Astrocyte (in vitro differentiated cells and primary cell): ENCODE data around the gene LYL1. TPM values are rescaled to one million over a fixed set of nuclear protein-coding genes. Genes with fewer than 3 reads are reported as not detected.

Source experiments
- DNase-seq: peaks from one replicate; pipeline ENCODE4 v3.0.0-alpha.2; 2010; ENCODE audit warnings: low read depth
- FAIRE-seq: peaks from 2 replicates; lab custom pipeline; 2011; peaks lifted over from hg19 to GRCh38; lab: Jason Lieb, UNC
- H2AFZ ChIP-seq: 2 replicates; pipeline ENCODE4 v1.6.0; 2012; ENCODE audit warnings: low read depth, low read length, inconsistent platforms
- H3K27ac ChIP-seq: 2 replicates; pipeline ENCODE4 v1.5.1; 2011; ENCODE audit warnings: low read depth, low read length, inconsistent platforms
- H3K27me3 ChIP-seq: 2 replicates; pipeline ENCODE4 v1.6.0; 2011; ENCODE audit warnings: low read length, inconsistent platforms; ENCODE audit not compliant: insufficient read depth
- H3K36me3 ChIP-seq: 2 replicates; pipeline ENCODE4 v1.5.1; 2011; ENCODE audit warnings: low read length, inconsistent platforms; ENCODE audit not compliant: insufficient read depth
- H3K4me1 ChIP-seq: 2 replicates; pipeline ENCODE4 v1.5.1; 2011; ENCODE audit warnings: low read length, inconsistent platforms; ENCODE audit not compliant: insufficient read depth
- H3K4me2 ChIP-seq: 2 replicates; pipeline ENCODE4 v1.6.0; 2012; ENCODE audit warnings: low read length, inconsistent platforms
- H3K4me3 ChIP-seq: 2 replicates; pipeline ENCODE4 v1.5.1; 2011; ENCODE audit warnings: low read depth, mild to moderate bottlenecking, low read length, inconsistent platforms; ENCODE audit not compliant: insufficient read depth
- H3K79me2 ChIP-seq: 2 replicates; pipeline ENCODE4 v1.6.0; 2012; ENCODE audit warnings: mild to moderate bottlenecking, low read length, inconsistent platforms; ENCODE audit not compliant: insufficient read depth
- H3K9ac ChIP-seq: 2 replicates; pipeline ENCODE4 v1.6.0; 2012; ENCODE audit warnings: mild to moderate bottlenecking, low read length, inconsistent platforms
- H3K9me3 ChIP-seq: 2 replicates; pipeline ENCODE4 v1.5.1; 2012; ENCODE audit warnings: low read depth, mild to moderate bottlenecking, low read length, inconsistent platforms; ENCODE audit not compliant: insufficient read depth
- H4K20me1 ChIP-seq: 2 replicates; pipeline ENCODE4 v1.6.0; 2012; ENCODE audit warnings: low read length, inconsistent platforms; ENCODE audit not compliant: insufficient read depth
- H3K27ac Mint-ChIP-seq: one replicate; pipeline ENCODE4 v1.8.0; 2021; ENCODE audit warnings: mild to moderate bottlenecking, mixed read lengths; ENCODE audit not compliant: unreplicated experiment
- H3K27me3 Mint-ChIP-seq: one replicate; pipeline ENCODE4 v1.8.0; 2021; ENCODE audit warnings: low read depth, mixed read lengths; ENCODE audit not compliant: unreplicated experiment
- H3K36me3 Mint-ChIP-seq: one replicate; pipeline ENCODE4 v1.8.0; 2021; ENCODE audit warnings: low read depth, mixed read lengths; ENCODE audit not compliant: unreplicated experiment
- H3K4me1 Mint-ChIP-seq: one replicate; pipeline ENCODE4 v1.8.0; 2021; ENCODE audit warnings: low read depth, mixed read lengths; ENCODE audit not compliant: unreplicated experiment
- H3K4me3 Mint-ChIP-seq: one replicate; pipeline ENCODE4 v1.8.0; 2021; ENCODE audit warnings: mild to moderate bottlenecking, moderate library complexity, mixed read lengths; ENCODE audit not compliant: unreplicated experiment
- H3K9me3 Mint-ChIP-seq: one replicate; pipeline ENCODE4 v1.8.0; 2021; ENCODE audit warnings: mild to moderate bottlenecking, mixed read lengths; ENCODE audit not compliant: unreplicated experiment
- CTCF ChIP-seq: IDR thresholded peaks from 2 replicates; pipeline ENCODE4 v1.5.1; 2011; ENCODE audit warnings: low read depth, mild to moderate bottlenecking, inconsistent platforms, low read length, moderate library complexity; ENCODE audit not compliant: insufficient read depth
- EZH2 ChIP-seq: IDR thresholded peaks from 2 replicates; pipeline ENCODE4 v1.6.1; 2012; ENCODE audit warnings: mild to moderate bottlenecking, low read length, inconsistent platforms; ENCODE audit not compliant: insufficient read depth
- total RNA-seq: library from RNA; stranded (reverse); gene quantifications from 2 replicates; pipeline ENCODE4 v1.2.1, GENCODE V29; 2021

LYL1 gene
- total RNA-seq, 1 donor from 2014 or later, result 0.27 TPM

- Mint-ChIP-seq H3K27ac (peak overlapping the region; percentile 58), H3K4me1 (peaks cover 16% of the 10 kb centered on the region), H3K36me3 (peaks cover 3% of the 10 kb centered on the region), H3K9me3 (no peaks in the 10 kb centered on the region), H3K27me3 (peaks cover 67% of the 10 kb centered on the region), H3K4me3 (peak overlapping the region; percentile 14)
- no peak overlapping the region for H3K27ac ChIP-seq
- TF ChIP-seq CTCF (no peak), EZH2 (no peak)
- H3K9me3 ChIP-seq, result no peaks in the 10 kb centered on the region
- peaks cover 93% of the 10 kb centered on the region for H3K79me2 ChIP-seq
- peaks cover 25% of the 10 kb centered on the region for H3K4me1 ChIP-seq
- H3K36me3 ChIP-seq, result no peaks in the 10 kb centered on the region
- peaks cover 69% of the 10 kb centered on the region for H4K20me1 ChIP-seq
- FAIRE-seq (no peak), DNase-seq (no peak)
- no peaks in the 10 kb centered on the region for H3K27me3 ChIP-seq
- H2AFZ ChIP-seq, result no peak overlapping the region
- peak overlapping the region; percentile 39 for H3K9ac ChIP-seq
- no peak overlapping the region for H3K4me2 ChIP-seq
- no peak overlapping the region for H3K4me3 ChIP-seq
Measured at GRCh38 chr19:13063461-13064091, 39.1 kb downstream of the LYL1 start.

GRCh38 chr19:13062317-13062716 is 40.3 kb downstream of the LYL1 start:
- Histone ChIP-seq H3K79me2 (peaks cover 92% of the 10 kb centered on the region), H3K9me3 (no peaks in the 10 kb centered on the region), H3K36me3 (no peaks in the 10 kb centered on the region), H3K27me3 (no peaks in the 10 kb centered on the region), H4K20me1 (peaks cover 60% of the 10 kb centered on the region), H3K4me1 (peaks cover 34% of the 10 kb centered on the region), H3K4me2 (no peak overlapping the region), H3K9ac (no peak overlapping the region), H3K4me3 (no peak overlapping the region), H3K27ac (no peak overlapping the region), H2AFZ (no peak overlapping the region)
- FAIRE-seq (no peak), DNase-seq (no peak)
- peaks cover 61% of the 10 kb centered on the region for H3K27me3 Mint-ChIP-seq
- H3K4me3 Mint-ChIP-seq, result no peak overlapping the region
- no peak overlapping the region for H3K27ac Mint-ChIP-seq
- no peak for TF ChIP-seq CTCF
- no peak for TF ChIP-seq EZH2
- H3K4me1 Mint-ChIP-seq, result peaks cover 19% of the 10 kb centered on the region
- H3K36me3 Mint-ChIP-seq, result peaks cover 1% of the 10 kb centered on the region
- no peaks in the 10 kb centered on the region for H3K9me3 Mint-ChIP-seq
